Stimulated activated CD4-positive, alpha-beta T cell treated with anti-CD3 and anti-CD28 coated beads, Interleukin-15, amount 100 ng/mL, for 48 hours (primary cell): ENCODE results near the gene MOGAT3.

ENCODE experiments used
- DNase-seq, 2 donors: peaks; one replicate each; pipeline ENCODE4 v3.0.0-alpha.2; 2020; ENCODE audit warnings: low read depth in 2 of 2

Gene MOGAT3

GRCh38 chr7:101160910-101161309 lies 39.9 kb downstream of the MOGAT3 start:
- no peak for DNase-seq

- DNase-seq, result no peak
These were observed 40.9 kb downstream of the MOGAT3 start for GRCh38 chr7:101159696-101160674.

GRCh38 chr7:101156866-101157589 lies 43.8 kb downstream of the MOGAT3 start:
- no peak for DNase-seq

DNA sequence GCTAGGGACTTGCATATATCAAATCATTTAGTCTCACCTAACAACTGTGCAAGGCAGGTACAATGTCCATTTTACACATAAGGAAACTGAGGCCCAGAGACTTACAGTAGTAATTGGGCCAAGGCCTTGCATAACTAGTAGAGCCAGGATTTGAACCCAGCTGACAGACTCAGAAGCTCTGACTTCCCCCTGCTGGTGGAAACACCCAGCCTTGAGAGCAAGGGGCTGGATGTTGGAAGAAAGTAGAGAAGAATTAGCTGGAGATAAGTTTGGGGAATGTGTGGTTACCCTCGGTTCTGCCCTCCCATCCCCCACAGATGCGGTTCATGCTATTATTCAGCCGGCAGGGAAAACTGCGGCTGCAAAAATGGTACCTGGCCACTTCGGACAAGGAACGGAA lies 44.6 kb downstream of the MOGAT3 start:
- DNase-seq, result no peak

- DNase-seq, result no peak
These were observed 45.5 kb downstream of the MOGAT3 start for GRCh38 chr7:101155303-101155702.

DNA sequence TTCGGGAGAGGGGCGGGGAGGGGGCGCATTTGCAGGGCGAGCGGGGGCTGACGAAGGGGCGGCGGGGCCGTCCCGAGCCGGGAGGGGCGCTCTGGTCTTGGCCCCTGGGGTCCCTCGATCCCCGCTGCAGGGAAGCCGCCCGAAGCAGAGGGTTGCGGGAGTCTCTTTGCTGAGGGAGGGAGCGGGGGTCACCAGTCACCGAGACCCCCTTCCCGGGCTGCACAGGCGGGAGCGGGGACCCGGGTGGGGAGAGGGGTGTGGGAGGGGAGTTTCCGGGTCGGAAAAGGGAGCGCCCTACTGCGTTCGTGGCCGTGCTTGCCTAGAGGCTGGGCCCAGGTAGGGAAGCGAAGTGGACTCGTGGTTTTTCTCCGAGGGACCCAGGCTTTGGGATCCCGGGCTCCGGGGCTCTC lies 46.1 kb downstream of the MOGAT3 start:
- no peak for DNase-seq

DNA sequence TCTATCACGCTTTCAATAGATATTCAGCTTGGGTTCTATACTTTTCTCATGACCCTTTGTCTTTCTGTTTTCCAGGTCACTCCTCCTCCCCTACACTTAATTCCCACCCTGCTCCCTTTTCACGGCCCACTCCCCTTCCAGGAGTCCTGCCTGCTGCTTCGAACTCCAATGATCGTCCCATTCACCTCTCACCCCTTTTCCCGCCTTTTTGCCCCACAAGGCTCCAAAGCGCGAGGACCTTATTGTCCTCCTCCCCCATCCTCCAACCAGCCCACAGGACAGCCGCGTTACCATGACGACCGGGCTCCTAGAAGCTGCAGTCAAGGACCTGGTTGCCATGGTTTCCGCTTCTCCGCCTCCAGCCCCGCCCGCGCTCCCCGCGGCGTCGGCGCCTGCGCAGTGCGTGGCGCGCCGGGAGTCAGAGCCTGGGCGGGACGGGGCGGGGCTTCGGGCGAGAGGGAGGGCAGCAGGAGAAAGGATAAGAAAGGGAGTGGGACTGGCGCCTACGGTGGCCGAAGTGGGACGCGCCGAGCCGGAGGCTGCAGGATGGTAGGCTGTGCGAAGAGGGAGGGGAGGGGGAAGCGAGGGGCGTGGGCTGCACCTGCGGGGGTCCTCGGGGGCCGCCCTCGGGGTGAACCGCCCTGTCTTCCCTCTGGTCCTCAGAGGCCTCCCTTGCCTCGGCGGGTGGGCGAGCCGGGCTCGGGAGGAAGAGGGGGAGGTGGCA lies 46.7 kb downstream of the MOGAT3 start, which contains the start of gene AP1S1:
Gene AP1S1, plus strand, starts transcription at position 508 of the 724 bp plus-strand sequence. Its CDS starts 39 bp downstream, at position 547.
- DNase-seq, result peak; percentile 87 to 92

DNA sequence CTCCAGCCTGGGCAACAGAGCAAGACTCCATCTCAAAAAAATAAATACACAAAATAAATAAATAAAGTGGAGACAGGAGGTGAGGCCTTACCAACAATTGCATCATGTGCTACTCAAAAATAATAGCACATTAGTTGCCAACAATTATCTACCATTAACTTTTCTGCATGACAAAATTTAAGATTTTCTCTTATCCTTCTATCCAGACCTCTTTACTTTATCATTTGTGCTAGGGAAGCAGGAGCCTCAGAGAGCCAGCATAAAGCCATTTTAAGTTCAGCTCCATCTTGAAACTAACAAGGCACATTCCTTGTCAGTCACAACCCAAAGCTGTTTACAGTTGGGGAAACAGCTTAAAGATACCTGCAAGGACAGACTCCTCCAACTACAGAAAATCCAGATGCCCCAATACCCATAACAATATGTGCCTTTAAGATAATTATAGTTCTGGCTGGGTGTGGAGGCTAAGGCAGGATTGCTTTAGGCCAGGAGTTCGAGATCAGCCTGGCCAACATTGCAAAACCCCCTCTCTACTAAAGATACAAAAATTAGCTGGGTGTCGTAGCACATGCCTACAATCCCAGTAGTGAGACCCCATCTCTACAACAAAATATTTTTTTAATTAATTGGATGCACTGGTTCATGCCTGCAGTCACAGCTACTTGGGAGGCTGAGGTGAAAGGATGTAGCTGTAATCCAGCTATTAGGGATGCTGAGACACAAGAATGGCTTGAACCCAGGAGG lies 48.8 kb downstream of the MOGAT3 start:
- DNase-seq, result no peak
